HEK293 (cell line): ENCODE data around the gene GNAS.
A peak's percentile ranks its signal among the peaks of the same experiment; 100 is the strongest.

Source experiments
- CTCF ChIA-PET: fragments of 350-600 bp; formaldehyde crosslinking; extraction: SDS; loops from one replicate; lab custom pipeline; 2021; ENCODE audit warnings: antibody characterized with exemption; lab: Yijun Ruan, JAX
- POLR2A ChIA-PET: fragments of 300-600 bp; formaldehyde crosslinking; extraction: SDS; loops from one replicate; lab custom pipeline; 2020; ENCODE audit warnings: antibody characterized with exemption, inconsistent platforms; lab: Yijun Ruan, JAX
- H3K27ac ChIP-seq: fragments of 200-500 bp; sonication (Bioruptor generic); 2 replicates; pipeline ENCODE4 v1.5.1; 2014; ENCODE audit warnings: low read depth, low read length, control low read depth, inconsistent platforms; ENCODE audit errors: extremely low read depth
- H3K36me3 ChIP-seq, 2 experiments: fragments of 200-500 bp in 1 of 2; sonication (Bioruptor generic) in 1 of 2; 1 replicate in 1 of 2; 2 replicates in 1 of 2; pipeline ENCODE4 v1.5.1; 2014 to 2017; ENCODE audit warnings: inconsistent platforms in 2 of 2, low read length in 2 of 2; ENCODE audit not compliant: control insufficient read depth in 2 of 2, insufficient read depth in 1 of 2
- H3K4me1 ChIP-seq: fragments of 200-500 bp; sonication (Bioruptor generic); 2 replicates; pipeline ENCODE4 v1.5.1; 2014; ENCODE audit warnings: mild to moderate bottlenecking, low read length, inconsistent platforms; ENCODE audit not compliant: control insufficient read depth, insufficient read depth
- H3K4me3 ChIP-seq: 2 replicates; pipeline ENCODE4 v1.5.1; 2011; ENCODE audit warnings: low read depth, mild to moderate bottlenecking, control low read depth, low read length, moderate library complexity
- H3K9me3 ChIP-seq: fragments of 200-500 bp; sonication (Bioruptor generic); 2 replicates; pipeline ENCODE4 v1.5.1; 2014; ENCODE audit warnings: low read depth, low read length, inconsistent platforms; ENCODE audit not compliant: control insufficient read depth, insufficient read depth
- EGR2 ChIP-seq: fragments of 450-650 bp; formaldehyde crosslinking; IDR thresholded peaks from 2 replicates; pipeline ENCODE4 v1.5.1; 2016; ENCODE audit warnings: low read depth, missing biosample characterization, missing genetic modification characterization
- GLIS1 ChIP-seq: fragments of 450-650 bp; formaldehyde crosslinking; IDR thresholded peaks from 2 replicates; pipeline ENCODE4 v1.5.1; 2016; ENCODE audit warnings: missing biosample characterization, missing genetic modification characterization
- HOXC10 ChIP-seq: sonication (generic); formaldehyde crosslinking; IDR thresholded peaks from 2 replicates; pipeline ENCODE4 v1.8.1; 2023; ENCODE audit warnings: mild to moderate bottlenecking, missing genetic modification reagents
- IKZF3 ChIP-seq: fragments of 450-650 bp; IDR thresholded peaks from 2 replicates; pipeline ENCODE4 v1.5.0; 2018; ENCODE audit warnings: missing biosample characterization, mild to moderate bottlenecking, missing genetic modification characterization, moderate library complexity
- KLF8 ChIP-seq: fragments of 450-650 bp; formaldehyde crosslinking; IDR thresholded peaks from 2 replicates; pipeline ENCODE4 v1.5.1; 2016; ENCODE audit warnings: missing biosample characterization, missing genetic modification characterization
- ZFHX2 ChIP-seq: fragments of 450-650 bp; formaldehyde crosslinking; conservative IDR thresholded peaks from 2 replicates; pipeline ENCODE4 v1.5.1; 2016; ENCODE audit warnings: missing biosample characterization, missing genetic modification characterization
- ZFP37 ChIP-seq: fragments of 450-650 bp; formaldehyde crosslinking; IDR thresholded peaks from 2 replicates; pipeline ENCODE4 v1.5.1; 2016; ENCODE audit warnings: missing biosample characterization, missing genetic modification characterization
- ZIC2 ChIP-seq: fragments of 450-650 bp; formaldehyde crosslinking; IDR thresholded peaks from 2 replicates; pipeline ENCODE4 v1.5.1; 2016; ENCODE audit warnings: missing biosample characterization, missing genetic modification characterization
- ZNF121 ChIP-seq: fragments of 450-650 bp; formaldehyde crosslinking; IDR thresholded peaks from 2 replicates; pipeline ENCODE4 v1.5.1; 2016; ENCODE audit warnings: missing biosample characterization, missing genetic modification characterization
- ZNF16 ChIP-seq: fragments of 450-650 bp; formaldehyde crosslinking; IDR thresholded peaks from 2 replicates; pipeline ENCODE4 v1.5.1; 2016; ENCODE audit warnings: low read depth, missing biosample characterization, missing genetic modification characterization
- ZNF175 ChIP-seq: fragments of 450-650 bp; formaldehyde crosslinking; IDR thresholded peaks from 2 replicates; pipeline ENCODE4 v1.5.1; 2016; ENCODE audit warnings: missing biosample characterization, missing genetic modification characterization
- ZNF335 ChIP-seq: fragments of 450-650 bp; formaldehyde crosslinking; conservative IDR thresholded peaks from 2 replicates; pipeline ENCODE4 v1.5.1; 2016; ENCODE audit warnings: missing biosample characterization, missing genetic modification characterization
- ZNF654 ChIP-seq: fragments of 450-650 bp; formaldehyde crosslinking; IDR thresholded peaks from 2 replicates; pipeline ENCODE4 v1.5.1; 2016; ENCODE audit warnings: low read depth, missing biosample characterization, missing genetic modification characterization
- ZSCAN23 ChIP-seq: fragments of 450-650 bp; formaldehyde crosslinking; IDR thresholded peaks from 2 replicates; pipeline ENCODE4 v1.5.1; 2016; ENCODE audit warnings: missing biosample characterization, missing genetic modification characterization
- TF ChIP-seq, protein P1 (sequence below): fragments of 450-650 bp; formaldehyde crosslinking; optimal IDR thresholded peaks from 2 replicates; pipeline ENCODE3; 2016; ENCODE audit warnings: missing biosample characterization, mild to moderate bottlenecking, missing genetic modification characterization
- TF ChIP-seq, protein P2 (sequence below): fragments of 450-650 bp; formaldehyde crosslinking; IDR thresholded peaks from 2 replicates; pipeline ENCODE4 v1.5.1; 2016; ENCODE audit warnings: missing biosample characterization, missing genetic modification characterization, low read depth
- TF ChIP-seq, protein P3 (sequence below): fragments of 450-650 bp; formaldehyde crosslinking; IDR thresholded peaks from 2 replicates; pipeline ENCODE4 v1.5.1; 2017; ENCODE audit warnings: missing biosample characterization, missing genetic modification characterization
- TF ChIP-seq, protein P4 (sequence below): fragments of 450-650 bp; formaldehyde crosslinking; IDR thresholded peaks from 2 replicates; pipeline ENCODE4 v1.5.1; 2016; ENCODE audit warnings: missing biosample characterization, missing genetic modification characterization

GNAS gene

DNA sequence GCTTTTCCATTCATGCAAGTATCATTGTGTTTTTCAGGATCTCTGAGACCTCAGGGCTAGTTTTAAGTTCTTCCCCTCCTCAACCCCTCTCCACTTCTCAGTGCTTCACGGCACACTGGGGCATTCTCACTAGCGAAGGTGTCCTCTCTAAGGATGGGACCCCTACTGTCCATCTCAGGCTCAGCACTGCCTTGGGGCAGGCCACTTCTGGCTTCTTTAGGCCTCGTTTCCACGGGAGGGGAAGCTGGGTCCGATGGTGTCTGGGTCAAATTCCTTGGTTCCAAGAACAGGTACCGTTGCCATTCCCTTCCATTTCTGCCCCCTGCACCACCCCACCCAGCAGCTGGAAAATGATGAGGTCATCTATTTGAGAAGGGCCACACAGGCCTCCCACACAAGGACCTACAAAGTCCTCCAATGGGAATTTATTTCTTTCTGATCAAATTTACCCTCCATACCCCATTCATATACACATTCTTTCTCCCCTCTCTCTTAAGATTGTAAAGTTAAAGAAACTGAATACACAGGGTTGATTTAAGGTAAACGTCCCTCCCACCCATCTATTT, 17.2 kb downstream of the GNAS start:
- no peaks in the 10 kb centered on the region for H3K36me3 ChIP-seq
- TF ChIP-seq KLF8 (no peak), EGR2 (tag by site-specific recombination) (peak; percentile 29; the same call in 1 of the 2 replicates), ZFHX2 (tag by site-specific recombination) (peak; percentile 27; the same call in 1 of the 2 replicates), ZSCAN23 (tag by site-specific recombination) (no peak), GLIS1 (peak; percentile 21; the same call in 1 of the 2 replicates)
- TF ChIP-seq, protein P1, sequence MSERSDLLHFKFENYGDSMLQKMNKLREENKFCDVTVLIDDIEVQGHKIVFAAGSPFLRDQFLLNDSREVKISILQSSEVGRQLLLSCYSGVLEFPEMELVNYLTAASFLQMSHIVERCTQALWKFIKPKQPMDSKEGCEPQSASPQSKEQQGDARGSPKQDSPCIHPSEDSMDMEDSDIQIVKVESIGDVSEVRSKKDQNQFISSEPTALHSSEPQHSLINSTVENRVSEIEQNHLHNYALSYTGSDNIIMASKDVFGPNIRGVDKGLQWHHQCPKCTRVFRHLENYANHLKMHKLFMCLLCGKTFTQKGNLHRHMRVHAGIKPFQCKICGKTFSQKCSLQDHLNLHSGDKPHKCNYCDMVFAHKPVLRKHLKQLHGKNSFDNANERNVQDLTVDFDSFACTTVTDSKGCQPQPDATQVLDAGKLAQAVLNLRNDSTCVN (tag by site-specific recombination) = no peak
- TF ChIP-seq, protein P2, sequence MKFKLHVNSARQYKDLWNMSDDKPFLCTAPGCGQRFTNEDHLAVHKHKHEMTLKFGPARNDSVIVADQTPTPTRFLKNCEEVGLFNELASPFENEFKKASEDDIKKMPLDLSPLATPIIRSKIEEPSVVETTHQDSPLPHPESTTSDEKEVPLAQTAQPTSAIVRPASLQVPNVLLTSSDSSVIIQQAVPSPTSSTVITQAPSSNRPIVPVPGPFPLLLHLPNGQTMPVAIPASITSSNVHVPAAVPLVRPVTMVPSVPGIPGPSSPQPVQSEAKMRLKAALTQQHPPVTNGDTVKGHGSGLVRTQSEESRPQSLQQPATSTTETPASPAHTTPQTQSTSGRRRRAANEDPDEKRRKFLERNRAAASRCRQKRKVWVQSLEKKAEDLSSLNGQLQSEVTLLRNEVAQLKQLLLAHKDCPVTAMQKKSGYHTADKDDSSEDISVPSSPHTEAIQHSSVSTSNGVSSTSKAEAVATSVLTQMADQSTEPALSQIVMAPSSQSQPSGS (tag by site-specific recombination) = peak; percentile 75
- H3K9me3 ChIP-seq = no peaks in the 10 kb centered on the region
- no peak overlapping the region for H3K4me3 ChIP-seq
- ChIA-PET POLR2A (interaction anchor here (1.1 kb wide), 1 partner anchor 127 kb away, joined by 4 read pairs; no protein-coding TSS in a partner anchor), CTCF (interaction anchor here (0.5 to 2.8 kb wide), 25 partner anchors 8 to 626 kb away, joined by 3 to 16 read pairs (median 3); no protein-coding TSS in a partner anchor)
- H3K27ac ChIP-seq = no peak overlapping the region
- no peaks in the 10 kb centered on the region for H3K4me1 ChIP-seq

DNA sequence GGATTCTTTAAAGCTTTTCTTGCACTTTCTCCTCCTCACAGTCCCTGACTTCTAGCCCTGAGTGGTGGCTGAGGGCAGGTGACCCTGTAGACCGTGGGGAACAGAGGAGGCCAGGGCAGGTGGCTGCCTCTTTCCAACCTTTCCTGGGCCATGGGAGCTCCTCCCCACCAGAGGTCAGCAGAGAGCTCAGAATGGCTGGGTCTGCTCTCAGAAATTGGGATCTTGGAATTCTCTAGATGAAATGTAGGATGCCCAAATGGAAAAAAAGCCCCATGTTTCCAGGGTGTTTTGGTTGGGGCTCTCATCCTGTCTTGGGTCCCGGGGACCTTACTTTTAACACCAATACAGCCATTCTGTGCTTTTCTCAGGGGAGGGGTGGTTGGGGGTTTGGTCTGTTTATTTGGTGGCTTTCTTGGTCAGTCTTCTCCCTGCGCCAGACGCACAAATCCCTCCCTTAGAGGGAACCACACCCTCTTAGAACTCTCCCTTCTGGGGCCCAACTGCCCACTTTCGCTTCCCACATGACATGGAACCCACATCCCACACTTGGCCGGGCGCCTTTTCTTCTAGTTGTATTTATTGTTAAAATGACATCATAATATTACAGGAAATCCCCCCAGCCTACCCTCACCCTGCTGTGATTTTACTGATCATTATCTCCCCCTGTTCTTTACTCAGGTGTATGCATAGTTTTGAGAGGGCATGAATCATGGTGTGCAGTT, 17.9 kb downstream of the GNAS start:
- H3K9me3 ChIP-seq = no peaks in the 10 kb centered on the region
- no peaks in the 10 kb centered on the region for H3K36me3 ChIP-seq
- ChIA-PET POLR2A (interaction anchor here (0.8 to 1.1 kb wide), 2 partner anchors 19 to 126 kb away, joined by 3 to 4 read pairs; no protein-coding TSS in a partner anchor), CTCF (interaction anchor here (0.5 to 2.8 kb wide), 30 partner anchors 9 to 641 kb away, joined by 3 to 16 read pairs (median 3); no protein-coding TSS in a partner anchor)
- no peak overlapping the region for H3K4me3 ChIP-seq
- H3K27ac ChIP-seq = no peak overlapping the region
- no peaks in the 10 kb centered on the region for H3K4me1 ChIP-seq
- TF ChIP-seq ZNF121 (tag by site-specific recombination) (no peak), ZNF654 (tag by site-specific recombination) (peak; percentile 74), ZIC2 (no peak), EGR2 (tag by site-specific recombination) (0 out of 2 replicates have a peak, but pooled peaks have one; percentile 11), ZFP37 (tag by site-specific recombination) (no peak), ZFHX2 (tag by site-specific recombination) (0 out of 2 replicates have a peak, but pooled peaks have one; percentile 8), ZNF335 (peak; percentile 1; the same call in 1 of the 2 replicates), ZNF175 (tag by site-specific recombination) (no peak), IKZF3 (peak; percentile 86), HOXC10 (CRISPR knock-in tag) (no peak), ZNF16 (tag by site-specific recombination) (no peak)
- TF ChIP-seq, protein P3, sequence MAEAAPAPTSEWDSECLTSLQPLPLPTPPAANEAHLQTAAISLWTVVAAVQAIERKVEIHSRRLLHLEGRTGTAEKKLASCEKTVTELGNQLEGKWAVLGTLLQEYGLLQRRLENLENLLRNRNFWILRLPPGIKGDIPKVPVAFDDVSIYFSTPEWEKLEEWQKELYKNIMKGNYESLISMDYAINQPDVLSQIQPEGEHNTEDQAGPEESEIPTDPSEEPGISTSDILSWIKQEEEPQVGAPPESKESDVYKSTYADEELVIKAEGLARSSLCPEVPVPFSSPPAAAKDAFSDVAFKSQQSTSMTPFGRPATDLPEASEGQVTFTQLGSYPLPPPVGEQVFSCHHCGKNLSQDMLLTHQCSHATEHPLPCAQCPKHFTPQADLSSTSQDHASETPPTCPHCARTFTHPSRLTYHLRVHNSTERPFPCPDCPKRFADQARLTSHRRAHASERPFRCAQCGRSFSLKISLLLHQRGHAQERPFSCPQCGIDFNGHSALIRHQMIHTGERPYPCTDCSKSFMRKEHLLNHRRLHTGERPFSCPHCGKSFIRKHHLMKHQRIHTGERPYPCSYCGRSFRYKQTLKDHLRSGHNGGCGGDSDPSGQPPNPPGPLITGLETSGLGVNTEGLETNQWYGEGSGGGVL (tag by site-specific recombination) = no peak
- TF ChIP-seq, protein P4, sequence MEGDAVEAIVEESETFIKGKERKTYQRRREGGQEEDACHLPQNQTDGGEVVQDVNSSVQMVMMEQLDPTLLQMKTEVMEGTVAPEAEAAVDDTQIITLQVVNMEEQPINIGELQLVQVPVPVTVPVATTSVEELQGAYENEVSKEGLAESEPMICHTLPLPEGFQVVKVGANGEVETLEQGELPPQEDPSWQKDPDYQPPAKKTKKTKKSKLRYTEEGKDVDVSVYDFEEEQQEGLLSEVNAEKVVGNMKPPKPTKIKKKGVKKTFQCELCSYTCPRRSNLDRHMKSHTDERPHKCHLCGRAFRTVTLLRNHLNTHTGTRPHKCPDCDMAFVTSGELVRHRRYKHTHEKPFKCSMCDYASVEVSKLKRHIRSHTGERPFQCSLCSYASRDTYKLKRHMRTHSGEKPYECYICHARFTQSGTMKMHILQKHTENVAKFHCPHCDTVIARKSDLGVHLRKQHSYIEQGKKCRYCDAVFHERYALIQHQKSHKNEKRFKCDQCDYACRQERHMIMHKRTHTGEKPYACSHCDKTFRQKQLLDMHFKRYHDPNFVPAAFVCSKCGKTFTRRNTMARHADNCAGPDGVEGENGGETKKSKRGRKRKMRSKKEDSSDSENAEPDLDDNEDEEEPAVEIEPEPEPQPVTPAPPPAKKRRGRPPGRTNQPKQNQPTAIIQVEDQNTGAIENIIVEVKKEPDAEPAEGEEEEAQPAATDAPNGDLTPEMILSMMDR (tag by site-specific recombination) = peak; percentile 40; the same call in 1 of the 2 replicates
- TF ChIP-seq, protein P2 (tag by site-specific recombination) = 0 out of 2 replicates have a peak, but pooled peaks have one; percentile 28
